Calu3 (cell line): ENCODE data around the gene ADCYAP1R1. TPM values are rescaled to one million over a fixed set of nuclear protein-coding genes. Genes with fewer than 3 reads are reported as not detected.

Experiments
- total RNA-seq: library from RNA; stranded (reverse); gene quantifications from 2 replicates; pipeline ENCODE4 v1.2.3, GENCODE V29; 2022

ADCYAP1R1 gene
- total RNA-seq, 1 experiment from 2014 or later: not detected

Other genes with a start within 250 kb of the ADCYAP1R1 start
- 1.7 and 2.6 TPM in 2 replicates for gene AQP1, start 140.5 kb upstream of the ADCYAP1R1 start, total RNA-seq
- gene GHRHR, start 88.4 kb upstream of the ADCYAP1R1 start, total RNA-seq: not detected in 2 replicates